GM21360 (cell line): ENCODE measurements around the gene TSPAN4.

Experiments used
- ATAC-seq: cut with Tn5 transposase; IDR thresholded peaks from one replicate; pipeline ENCODE4 v1.9.1; 2021; ENCODE audit warnings: mild to moderate bottlenecking, moderate library complexity; ENCODE audit not compliant: unreplicated experiment

Gene TSPAN4

DNA sequence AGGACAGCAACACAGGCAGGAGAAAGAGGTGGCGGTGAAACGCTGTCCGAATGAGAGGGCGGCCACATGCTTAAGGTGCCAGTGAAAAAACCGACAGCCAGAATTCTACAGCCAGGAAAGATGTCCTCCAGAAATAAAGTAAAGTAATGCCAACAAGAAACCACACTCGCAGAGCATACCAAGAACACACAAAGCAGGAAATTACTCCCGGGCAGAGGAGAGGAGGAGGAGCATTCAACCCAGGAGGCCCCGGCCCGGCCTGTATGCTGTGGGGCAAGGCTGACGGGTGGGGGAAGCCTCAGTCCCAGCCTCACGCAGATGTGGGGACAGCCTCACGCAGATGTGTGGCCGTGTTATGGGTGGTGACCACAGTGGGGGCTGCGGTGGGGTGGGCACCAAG is 39.9 kb downstream of the TSPAN4 start:
- ATAC-seq: no peak

GRCh38 chr11:883527-883926 is 40.9 kb downstream of the TSPAN4 start:
- no peak for ATAC-seq

GRCh38 chr11:884578-885070 is 42.0 kb downstream of the TSPAN4 start:
- no peak for ATAC-seq

GRCh38 chr11:886568-886967 is 43.9 kb downstream of the TSPAN4 start:
- no peak for ATAC-seq

DNA sequence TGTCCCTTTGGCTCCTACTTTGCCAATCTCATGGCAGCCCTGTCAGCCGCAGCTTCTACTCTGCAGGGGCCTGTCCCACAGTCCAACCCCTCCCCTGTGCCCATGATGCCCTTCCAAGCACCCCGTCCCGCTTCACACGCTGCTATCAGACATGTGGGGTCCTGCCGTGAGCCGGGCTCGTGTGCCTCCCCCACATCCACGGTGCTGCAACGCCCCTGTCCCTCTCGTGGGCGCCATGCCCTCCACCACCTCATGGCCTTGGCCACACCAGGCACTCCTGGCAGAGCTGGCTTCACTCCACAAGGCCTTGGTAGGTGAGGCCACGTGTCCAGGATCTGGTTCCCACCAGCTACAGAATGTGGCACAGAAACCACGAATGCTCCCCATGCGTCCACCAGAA is 44.9 kb downstream of the TSPAN4 start:
- ATAC-seq: no peak

DNA sequence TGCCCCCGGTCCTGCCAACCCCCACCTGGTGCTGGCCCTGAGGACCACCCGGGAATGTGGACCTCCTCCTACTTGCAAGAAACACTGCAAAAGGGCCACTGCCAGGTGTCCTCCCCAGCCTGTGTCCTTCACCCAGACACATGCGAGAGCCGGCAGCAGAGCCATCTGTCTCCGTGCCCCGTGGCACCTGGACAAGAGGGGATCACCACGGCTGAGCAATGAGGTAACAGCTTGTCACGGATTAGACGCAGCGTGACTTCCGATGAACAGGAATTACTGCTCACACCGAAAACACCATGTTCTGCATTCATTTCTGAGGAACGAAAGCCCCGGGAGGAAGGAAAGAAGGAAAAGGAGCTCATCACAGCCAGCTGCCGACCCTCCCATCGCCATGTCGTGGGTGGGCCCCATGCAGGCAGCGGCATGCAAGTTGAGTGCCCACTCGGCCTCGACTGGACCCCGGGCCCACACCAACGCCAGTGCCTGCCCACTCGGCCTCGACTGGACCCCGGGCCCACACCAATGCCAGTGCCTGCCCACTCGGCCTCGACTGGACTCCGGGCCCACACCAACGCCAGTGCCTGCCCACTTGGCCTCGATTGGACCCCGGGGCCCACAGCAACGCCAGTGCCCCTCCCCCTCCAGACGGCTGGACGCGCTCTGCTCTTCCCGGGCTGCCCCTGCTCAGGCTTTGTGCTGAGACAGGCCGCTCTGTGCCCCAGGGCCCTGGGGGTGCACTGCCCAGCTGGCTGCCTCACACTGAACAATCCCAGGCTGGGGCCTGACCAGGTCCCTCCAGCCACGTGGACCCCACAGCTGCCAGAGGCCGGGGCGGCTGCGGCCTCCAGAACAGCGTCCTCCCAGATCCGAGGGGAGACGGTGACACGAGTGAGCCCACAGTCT is 45.9 kb downstream of the TSPAN4 start:
- no peak for ATAC-seq

- ATAC-seq: no peak
Measured at GRCh38 chr11:889257-889656, 46.6 kb downstream of the TSPAN4 start.

DNA sequence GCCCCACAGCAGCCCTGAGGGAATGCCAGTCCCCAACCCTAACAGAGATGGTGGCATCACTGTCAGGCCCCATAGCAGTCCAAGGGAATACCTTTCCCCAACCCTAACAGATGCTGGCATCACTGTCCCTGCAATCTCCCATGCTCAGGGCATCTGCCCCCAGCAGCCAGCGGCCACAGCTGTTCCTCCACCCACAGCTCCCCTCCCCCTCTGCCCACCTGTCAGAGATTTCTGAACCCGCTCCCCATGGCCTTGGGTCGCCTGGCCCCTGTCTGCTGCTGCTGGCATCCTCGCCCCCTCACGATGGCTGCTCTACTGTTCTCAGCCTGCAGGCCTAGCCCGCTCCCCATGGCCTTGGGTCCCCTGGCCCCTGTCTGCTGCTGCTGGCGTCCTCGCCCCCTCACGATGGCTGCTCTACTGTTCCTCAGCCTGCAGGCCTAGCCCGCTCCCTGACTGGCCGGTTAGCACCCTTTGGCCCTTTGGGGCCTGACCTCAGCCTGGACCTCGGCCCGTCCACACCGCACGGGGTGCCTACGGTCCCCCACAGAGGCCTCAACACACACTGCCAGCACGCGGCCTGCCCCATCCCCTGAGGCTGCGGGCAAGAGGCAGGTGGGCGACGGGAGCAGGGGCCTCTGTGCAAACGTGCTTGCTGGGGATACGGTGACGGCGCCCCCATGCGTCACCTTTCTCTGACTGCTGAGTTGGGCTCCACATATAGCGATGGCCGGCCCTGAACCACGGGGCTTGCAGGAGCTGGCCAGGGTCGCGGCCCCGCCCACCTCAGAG is 47.2 kb downstream of the TSPAN4 start:
- no peak for ATAC-seq

- no peak for ATAC-seq
Measured at GRCh38 chr11:890794-891540, 48.3 kb downstream of the TSPAN4 start.

GRCh38 chr11:893008-893654 is 50.5 kb downstream of the TSPAN4 start:
- no peak for ATAC-seq

GRCh38 chr11:894575-895201 is 52.0 kb downstream of the TSPAN4 start:
- ATAC-seq: no peak

DNA sequence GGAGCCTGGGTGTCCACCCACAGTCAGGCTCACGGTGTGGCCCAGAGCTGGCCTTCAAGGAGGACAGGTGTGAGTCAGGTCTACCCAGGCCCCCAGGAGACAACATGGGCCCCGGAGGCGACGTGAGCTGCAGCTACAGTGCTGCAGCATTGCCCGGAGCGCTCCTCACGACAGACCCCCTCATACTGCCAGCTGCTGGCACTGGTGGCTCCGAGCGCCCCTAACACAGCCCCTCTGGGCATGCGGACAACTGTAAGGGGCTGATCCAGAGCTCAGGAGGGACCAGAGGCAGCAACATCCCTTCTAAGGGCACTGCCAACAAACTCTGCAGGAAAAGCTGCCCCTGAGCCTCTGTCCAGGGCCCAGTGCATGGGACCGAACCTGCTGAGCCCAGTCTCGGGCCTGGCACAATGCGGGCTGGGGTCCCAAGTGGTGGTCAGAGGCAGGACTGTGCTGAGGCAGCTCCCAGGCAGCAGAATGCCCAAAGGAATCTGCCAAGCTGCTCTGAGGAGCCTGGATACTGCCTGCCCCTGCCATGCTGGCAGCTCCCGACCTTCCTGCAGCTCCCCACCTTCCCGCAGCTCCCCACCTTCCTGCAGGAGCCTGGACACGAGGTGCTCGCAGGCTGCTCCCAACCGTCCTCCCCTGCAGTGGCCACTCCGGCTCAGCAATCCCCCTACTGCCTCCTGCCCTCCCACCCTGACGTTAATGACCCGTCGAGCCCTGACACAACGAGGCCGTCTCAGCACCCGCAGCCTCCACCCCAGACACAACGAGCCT is 52.9 kb downstream of the TSPAN4 start:
- ATAC-seq: no peak

- ATAC-seq: no peak
Measured at GRCh38 chr11:897253-898142, 54.8 kb downstream of the TSPAN4 start.

DNA sequence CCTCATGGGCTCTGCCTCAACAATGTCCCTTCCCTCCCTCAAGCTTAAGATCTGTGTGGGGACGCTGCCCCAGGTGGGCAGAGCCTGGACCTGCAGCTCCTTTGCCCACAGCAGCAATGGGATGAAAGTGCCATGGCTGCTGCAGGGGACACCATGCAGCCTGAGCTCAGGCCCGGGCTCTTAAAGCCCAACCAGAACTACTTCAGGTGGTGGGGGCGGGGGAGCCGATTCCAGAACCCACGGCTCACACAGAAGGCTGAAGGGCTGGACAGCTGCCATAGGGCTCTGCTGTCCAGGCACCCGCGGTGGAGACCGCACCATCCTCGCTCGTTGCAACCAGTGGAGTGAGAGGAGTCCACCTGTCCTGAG is 55.5 kb downstream of the TSPAN4 start:
- ATAC-seq: no peak

- no peak for ATAC-seq
Measured at GRCh38 chr11:898540-899190, 56.0 kb downstream of the TSPAN4 start.

GRCh38 chr11:899724-900123 is 57.1 kb downstream of the TSPAN4 start:
- no peak for ATAC-seq

DNA sequence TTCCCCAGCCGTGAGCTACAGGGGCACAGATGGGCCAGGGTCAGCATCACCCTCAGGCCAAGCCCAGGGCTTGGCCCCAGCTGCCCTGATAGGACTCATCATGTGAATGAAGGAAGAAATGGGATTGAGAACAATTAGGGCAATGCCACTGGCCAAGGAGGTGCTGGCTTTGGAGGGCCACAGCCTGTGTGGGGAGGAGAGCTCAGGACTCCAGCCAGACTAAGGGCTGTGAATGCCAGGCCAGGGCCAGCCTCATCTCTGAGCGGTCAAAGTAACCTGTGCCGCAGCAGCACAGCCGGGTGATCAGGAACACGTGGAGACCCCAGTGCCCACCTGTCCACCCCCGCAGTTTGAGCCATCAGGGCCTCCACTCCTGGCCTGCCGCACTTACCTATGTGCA is 57.9 kb downstream of the TSPAN4 start:
- ATAC-seq: no peak

DNA sequence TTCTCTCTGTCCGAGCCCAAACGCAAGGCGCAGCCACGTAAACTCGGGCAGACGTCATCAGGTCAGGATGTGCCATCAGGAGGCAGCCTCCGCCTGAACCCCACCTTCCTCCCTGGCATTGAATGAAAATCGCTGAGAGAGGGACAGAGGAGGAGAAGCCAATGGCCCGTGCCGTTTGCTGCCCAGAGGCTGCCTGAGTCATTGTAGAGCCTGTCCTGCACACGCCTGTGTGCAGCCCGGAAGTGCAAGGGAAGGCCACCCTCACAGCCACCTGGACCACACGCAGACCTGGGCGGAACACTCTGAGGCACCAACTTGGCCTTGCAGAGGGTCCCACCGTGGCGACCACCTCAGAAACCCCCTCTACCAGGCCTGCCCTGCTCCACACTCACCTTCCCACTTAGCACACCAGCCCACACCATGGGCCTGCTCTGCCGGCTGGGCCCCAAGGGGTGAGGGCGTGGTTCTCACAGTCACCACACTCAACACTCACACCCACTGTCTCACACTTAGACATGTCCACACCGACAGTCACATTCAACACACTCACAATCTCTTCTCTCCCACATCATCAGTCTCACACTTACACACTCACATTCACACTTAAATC is 58.9 kb downstream of the TSPAN4 start:
- no peak for ATAC-seq
